ENCODE data around the gene RARRES2.

The RARRES2 gene

DNA sequence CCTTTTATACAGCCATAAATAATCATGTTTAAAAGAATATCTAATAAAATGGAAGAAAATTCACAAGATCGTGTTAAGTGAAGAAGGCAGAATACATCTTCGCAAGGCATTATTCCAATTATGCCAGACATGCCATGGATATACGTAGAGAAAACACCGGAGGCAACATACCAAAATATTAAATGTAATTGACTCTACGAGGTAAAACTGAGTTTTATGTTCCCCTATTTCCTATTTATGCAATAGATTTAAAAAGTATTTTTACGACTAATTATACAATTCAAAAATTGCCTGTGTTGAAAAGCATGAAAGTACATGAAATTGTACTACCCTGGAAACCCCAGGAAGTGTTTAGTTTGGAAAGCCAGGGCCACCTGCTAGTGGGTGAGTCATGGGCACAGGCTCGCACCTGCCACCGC lies 26.3 kb upstream of the RARRES2 start:
- peak overlapping the region; percentile 92 for H3K4me3 ChIP-seq (ENCODE audit: low read depth, low read length)
- TF ChIP-seq, protein P1, sequence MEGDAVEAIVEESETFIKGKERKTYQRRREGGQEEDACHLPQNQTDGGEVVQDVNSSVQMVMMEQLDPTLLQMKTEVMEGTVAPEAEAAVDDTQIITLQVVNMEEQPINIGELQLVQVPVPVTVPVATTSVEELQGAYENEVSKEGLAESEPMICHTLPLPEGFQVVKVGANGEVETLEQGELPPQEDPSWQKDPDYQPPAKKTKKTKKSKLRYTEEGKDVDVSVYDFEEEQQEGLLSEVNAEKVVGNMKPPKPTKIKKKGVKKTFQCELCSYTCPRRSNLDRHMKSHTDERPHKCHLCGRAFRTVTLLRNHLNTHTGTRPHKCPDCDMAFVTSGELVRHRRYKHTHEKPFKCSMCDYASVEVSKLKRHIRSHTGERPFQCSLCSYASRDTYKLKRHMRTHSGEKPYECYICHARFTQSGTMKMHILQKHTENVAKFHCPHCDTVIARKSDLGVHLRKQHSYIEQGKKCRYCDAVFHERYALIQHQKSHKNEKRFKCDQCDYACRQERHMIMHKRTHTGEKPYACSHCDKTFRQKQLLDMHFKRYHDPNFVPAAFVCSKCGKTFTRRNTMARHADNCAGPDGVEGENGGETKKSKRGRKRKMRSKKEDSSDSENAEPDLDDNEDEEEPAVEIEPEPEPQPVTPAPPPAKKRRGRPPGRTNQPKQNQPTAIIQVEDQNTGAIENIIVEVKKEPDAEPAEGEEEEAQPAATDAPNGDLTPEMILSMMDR (IDR thresholded peaks at IDR 0.05; ENCODE audit: low read depth, low read length, missing control alignments), result no peak
- DNase-seq (ENCODE audit: low read depth), result no peak

DNA sequence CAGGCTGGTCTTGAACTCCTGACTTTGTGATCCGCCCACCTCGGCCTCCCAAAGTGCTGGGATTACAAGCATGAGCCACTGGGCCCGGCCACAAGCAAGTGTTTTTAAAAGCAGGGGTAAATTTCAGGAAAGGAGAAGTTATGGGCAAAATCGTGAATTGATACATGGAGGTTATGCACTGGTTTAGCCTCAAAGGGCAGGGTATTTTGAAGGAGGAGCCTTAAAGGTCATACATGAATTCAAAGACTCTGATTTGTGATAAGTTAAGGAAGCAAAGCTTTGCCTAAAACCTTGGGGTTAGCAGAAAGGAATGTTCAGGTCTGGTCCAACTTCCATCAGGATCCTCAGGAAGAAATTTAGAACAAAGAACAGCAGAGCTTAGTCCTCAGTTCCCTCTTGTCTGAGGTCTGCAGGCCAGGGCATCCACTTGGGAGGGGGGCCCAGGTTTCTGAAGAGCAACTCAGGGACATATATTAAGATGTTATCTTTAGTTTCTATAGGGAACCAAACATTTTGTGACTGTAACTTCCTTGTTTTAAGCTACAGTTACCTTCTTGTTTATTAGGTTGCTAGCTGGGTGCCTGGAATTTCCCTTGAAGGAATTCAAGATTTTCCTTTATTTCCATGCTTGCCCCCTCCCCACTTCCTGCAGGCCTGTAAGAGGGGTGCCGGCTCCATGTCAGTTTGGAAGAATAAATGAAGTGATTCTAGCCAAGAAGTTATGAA lies 24.4 kb upstream of the RARRES2 start:
- no peak overlapping the region for H3K4me3 ChIP-seq (ENCODE audit: low read depth, low read length)
- TF ChIP-seq, protein P1 (IDR thresholded peaks at IDR 0.05; ENCODE audit: low read depth, low read length, missing control alignments), result no peak
- no peak for DNase-seq (ENCODE audit: low read depth)

DNA sequence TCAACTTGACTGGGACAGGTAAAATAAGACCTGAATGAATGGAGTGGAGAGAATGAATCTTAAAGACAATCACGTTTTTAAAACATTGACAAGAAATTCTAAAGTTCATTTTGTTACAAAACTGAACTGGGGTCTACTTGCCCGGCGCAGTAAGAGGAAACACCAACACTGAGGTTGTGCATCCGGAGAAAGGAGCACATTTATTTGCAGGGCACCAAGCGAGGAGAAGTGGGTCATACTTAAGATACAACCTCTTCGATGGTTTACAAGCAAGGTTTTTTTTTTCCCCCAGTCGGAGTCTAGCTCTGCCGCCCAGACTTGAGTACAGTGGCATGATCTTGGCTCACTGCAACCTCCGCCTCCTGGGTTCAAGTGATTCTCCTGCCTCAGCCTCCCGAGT lies 23.8 kb upstream of the RARRES2 start:
- TF ChIP-seq, protein P1 (IDR thresholded peaks at IDR 0.05; ENCODE audit: low read depth, low read length, missing control alignments), result no peak
- no peak overlapping the region for H3K4me3 ChIP-seq (ENCODE audit: low read depth, low read length)
- DNase-seq (ENCODE audit: low read depth), result no peak

DNA sequence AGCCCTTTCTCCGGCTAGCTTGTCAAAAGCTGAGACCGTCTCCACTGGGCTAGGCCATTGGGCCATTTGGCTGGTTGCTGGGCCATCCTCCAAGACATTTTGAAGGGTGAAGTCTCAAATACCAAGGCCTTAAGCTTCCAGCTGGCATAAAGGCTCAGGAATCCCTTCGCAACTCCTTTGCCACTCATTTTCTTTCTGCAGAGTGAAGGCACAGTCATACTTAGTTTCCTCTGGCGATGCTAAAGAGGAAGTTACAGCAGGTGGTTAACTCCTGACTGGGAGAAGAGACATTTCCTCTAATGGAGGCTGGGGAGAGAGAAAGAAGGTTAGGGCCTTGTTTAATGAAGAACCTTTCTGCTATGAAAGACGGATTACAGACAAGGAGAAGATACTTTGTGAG lies 22.4 kb upstream of the RARRES2 start:
- no peak for DNase-seq (ENCODE audit: low read depth)
- TF ChIP-seq, protein P1 (IDR thresholded peaks at IDR 0.05; ENCODE audit: low read depth, low read length, missing control alignments), result no peak

DNA sequence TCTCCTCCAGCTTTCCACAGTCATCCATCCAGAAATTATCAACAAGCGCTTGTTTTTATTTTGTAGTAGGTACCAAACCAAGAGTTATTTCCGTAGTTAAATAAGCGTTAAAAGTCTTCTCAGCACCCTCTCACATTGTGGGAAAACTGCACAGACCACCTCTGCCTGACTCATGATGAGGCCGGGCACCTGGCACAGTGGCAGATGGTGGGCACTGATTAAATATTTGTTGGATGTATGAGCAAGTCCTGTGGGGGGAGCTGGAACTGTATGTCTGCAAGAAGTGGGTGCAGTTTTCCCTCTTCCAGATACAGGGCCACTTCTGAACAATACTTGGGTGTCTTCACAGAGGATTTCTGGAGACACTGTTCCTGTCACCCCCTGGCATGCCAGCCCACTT lies 21.9 kb upstream of the RARRES2 start:
- no peak overlapping the region for H3K4me3 ChIP-seq (ENCODE audit: low read depth, low read length)
- TF ChIP-seq, protein P1 (IDR thresholded peaks at IDR 0.05; ENCODE audit: low read depth, low read length, missing control alignments), result no peak
- no peak for DNase-seq (ENCODE audit: low read depth)

More for the DNA sequence above, 22.4 kb upstream of the RARRES2 start:
- no peak overlapping the region for H3K4me3 ChIP-seq (ENCODE audit: low read depth, low read length)

DNA sequence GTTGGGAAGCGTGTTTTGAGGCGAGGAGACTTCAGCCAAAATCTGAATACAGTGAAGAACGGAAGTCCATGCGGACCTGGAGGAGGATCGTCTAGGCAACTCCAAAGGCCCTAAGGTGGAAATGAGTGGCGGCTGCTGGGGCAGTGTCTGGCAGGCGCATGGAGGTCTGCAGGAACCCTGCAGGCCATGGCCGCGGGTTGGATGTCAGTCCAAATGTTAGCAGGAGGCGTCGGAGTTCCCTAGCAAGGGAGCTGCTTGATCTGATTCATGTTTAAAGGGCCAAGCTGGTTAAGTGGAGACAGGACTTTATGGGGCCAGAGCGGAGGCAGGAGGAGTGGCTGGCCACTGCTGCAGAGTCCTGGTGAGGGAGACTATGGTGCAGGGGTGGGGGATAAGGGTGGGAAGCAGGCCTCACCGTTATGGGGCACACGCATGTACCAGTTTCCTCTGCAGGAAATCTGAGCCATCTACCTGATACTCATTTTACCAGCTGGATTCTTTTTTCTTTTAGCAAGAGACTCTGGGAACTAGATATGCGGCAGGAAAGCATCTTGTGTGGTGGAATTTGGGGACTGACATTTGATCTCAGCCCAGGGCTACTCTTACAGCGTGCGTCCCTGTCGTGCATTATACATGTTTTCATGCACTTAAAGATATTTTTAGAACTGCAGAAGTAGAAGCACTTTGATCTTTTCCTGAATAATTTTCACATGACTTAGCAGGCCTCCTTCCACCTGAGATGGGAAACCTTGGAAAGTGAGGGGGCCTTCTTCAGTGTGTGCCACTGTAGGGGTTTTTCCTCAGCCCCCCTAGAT lies 20.6 kb upstream of the RARRES2 start:
- no peak for DNase-seq (ENCODE audit: low read depth)
- TF ChIP-seq, protein P1 (IDR thresholded peaks at IDR 0.05; ENCODE audit: low read depth, low read length, missing control alignments), result no peak
- no peak overlapping the region for H3K4me3 ChIP-seq (ENCODE audit: low read depth, low read length)
